ENCODE data around the gene DDN. TPM values are rescaled to one million over a fixed set of nuclear protein-coding genes. Genes with fewer than 3 reads are reported as not detected.

The DDN gene
- total and polyA plus RNA-seq, 2 donors: 0.09 to 0.18 TPM

DNA sequence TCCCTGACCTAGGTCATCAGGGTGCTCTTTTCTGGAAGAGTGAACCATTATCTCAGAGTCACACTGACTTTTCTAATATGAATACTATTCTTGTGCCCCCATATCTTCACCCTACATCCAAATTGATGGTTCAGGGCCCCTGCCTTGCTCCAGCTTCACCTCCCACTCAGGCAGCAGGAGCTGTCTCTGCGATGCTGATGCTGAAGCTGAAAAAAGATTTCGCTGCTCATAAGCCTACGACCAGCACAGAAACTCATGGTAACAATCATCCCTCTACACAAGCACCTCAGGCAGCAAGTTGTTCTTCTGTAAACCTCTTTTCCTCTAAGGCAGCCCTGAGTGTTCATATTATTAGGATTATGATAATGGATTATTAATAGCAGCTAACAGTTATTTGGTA, 45.1 kb downstream of the DDN start:
- no peak for DNase-seq (ENCODE audit: low read depth in 6 of 9, low spot score in 9 of 9)
- Histone ChIP-seq H3K27me3 (ENCODE audit: control insufficient read depth in 2 of 2, insufficient read depth in 1 of 2, low read length in 1 of 2) (no peaks in the 10 kb centered on the region), H3K36me3 (ENCODE audit: control insufficient read depth in 2 of 2, insufficient read depth in 2 of 2, low read length in 1 of 2) (peaks cover 7 to 20% of the 10 kb centered on the region in 2 donors), H3K9me3 (ENCODE audit: control insufficient read depth in 2 of 2, insufficient read depth in 1 of 2, low read length in 1 of 2) (no peaks in the 10 kb centered on the region), H3K27ac (ENCODE audit: low read depth in 1 of 2, low read length in 1 of 2) (no peak overlapping the region), H3K4me1 (ENCODE audit: control insufficient read depth in 2 of 2, insufficient read depth in 2 of 2, low read length in 2 of 2) (peaks cover 17 to 25% of the 10 kb centered on the region in 2 donors), H3K4me3 (ENCODE audit: low read length in 2 of 2) (no peak overlapping the region)
- 99% methylated on average over 3 of the region's 3 CpGs for WGBS

DNA sequence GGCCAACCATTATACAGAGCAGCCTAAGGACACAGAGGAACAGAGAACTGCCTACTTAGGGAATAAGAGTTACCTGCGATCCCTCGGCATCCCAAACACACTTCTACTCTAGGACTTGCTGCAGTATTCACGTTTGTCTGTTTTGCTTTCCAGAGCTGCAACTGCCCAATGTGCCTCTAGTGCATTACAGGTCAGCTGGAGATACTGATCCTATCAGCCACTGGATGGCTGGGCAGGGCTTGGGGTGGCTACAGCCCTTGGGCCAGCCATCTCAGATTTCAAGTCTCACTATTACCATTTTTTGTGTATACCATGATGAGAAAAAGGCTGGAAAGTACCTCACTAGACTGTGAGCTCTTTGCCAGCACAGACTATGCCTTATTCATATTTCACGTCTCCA, 46.5 kb downstream of the DDN start:
- Histone ChIP-seq H3K9me3 (ENCODE audit: control insufficient read depth in 2 of 2, insufficient read depth in 1 of 2, low read length in 1 of 2) (no peaks in the 10 kb centered on the region), H3K36me3 (ENCODE audit: control insufficient read depth in 2 of 2, insufficient read depth in 2 of 2, low read length in 1 of 2) (peaks cover 11 to 20% of the 10 kb centered on the region in 2 donors), H3K4me1 (ENCODE audit: control insufficient read depth in 2 of 2, insufficient read depth in 2 of 2, low read length in 2 of 2) (peaks cover 13 to 18% of the 10 kb centered on the region in 2 donors), H3K27me3 (ENCODE audit: control insufficient read depth in 2 of 2, insufficient read depth in 1 of 2, low read length in 1 of 2) (no peaks in the 10 kb centered on the region), H3K4me3 (ENCODE audit: low read length in 2 of 2) (no peak overlapping the region), H3K27ac (ENCODE audit: low read depth in 1 of 2, low read length in 1 of 2) (no peak overlapping the region)
- DNase-seq (ENCODE audit: low read depth in 6 of 9, low spot score in 9 of 9): no peak
- WGBS: 94% methylated on average over 4 of the region's 4 CpGs

DNA sequence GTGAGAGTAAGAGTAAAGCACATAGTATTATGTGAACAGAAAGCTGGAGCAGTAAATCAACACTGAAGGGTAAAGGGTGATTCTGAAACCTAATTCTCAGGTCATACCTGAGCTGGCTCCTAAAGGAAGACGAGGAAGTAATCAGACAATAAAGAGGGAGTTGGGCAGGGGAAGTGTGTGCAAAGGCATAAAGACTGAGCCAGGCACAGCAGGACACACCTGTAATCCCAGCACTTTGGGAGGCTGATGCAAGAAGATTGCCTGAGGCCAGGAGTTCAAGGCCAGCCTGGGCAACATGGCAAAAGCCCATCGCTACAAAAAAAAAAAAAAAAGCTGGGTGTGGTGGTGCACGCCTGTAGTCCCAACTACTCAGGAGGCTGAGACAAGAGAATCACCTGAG, 51.4 kb downstream of the DDN start:
- 98% methylated on average over 3 of the region's 3 CpGs for WGBS
- no peak for DNase-seq (ENCODE audit: low read depth in 6 of 9, low spot score in 9 of 9)
- Histone ChIP-seq H3K9me3 (ENCODE audit: control insufficient read depth in 2 of 2, insufficient read depth in 1 of 2, low read length in 1 of 2) (no peaks in the 10 kb centered on the region), H3K36me3 (ENCODE audit: control insufficient read depth in 2 of 2, insufficient read depth in 2 of 2, low read length in 1 of 2) (peaks cover 11 to 14% of the 10 kb centered on the region in 2 donors), H3K4me1 (ENCODE audit: control insufficient read depth in 2 of 2, insufficient read depth in 2 of 2, low read length in 2 of 2) (no peaks in the 10 kb centered on the region), H3K27ac (ENCODE audit: low read depth in 1 of 2, low read length in 1 of 2) (no peak overlapping the region), H3K4me3 (ENCODE audit: low read length in 2 of 2) (no peak overlapping the region), H3K27me3 (ENCODE audit: control insufficient read depth in 2 of 2, insufficient read depth in 1 of 2, low read length in 1 of 2) (no peaks in the 10 kb centered on the region)

DNA sequence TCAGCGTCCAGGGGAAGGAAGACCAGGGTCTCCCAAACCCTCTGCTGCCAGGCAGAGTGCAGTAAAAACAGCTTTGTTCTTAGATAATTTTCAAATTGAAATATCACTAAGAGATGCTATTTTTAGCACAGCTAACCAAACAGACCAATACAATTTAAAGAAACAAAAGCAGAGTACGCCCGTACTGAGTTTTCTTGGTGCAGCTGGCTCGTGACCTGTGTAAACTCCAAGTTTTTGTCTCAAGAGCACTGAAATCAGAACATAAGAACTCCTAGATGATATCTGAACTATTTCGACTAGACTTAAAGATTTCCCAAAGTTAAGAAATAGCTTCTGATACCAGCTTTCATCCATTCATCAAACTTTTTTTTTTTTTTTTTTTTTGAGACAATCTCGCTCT, 52.2 kb downstream of the DDN start:
- no peak for DNase-seq (ENCODE audit: low read depth in 6 of 9, low spot score in 9 of 9)
- H3K9me3 ChIP-seq (ENCODE audit: control insufficient read depth in 2 of 2, insufficient read depth in 1 of 2, low read length in 1 of 2): no peaks in the 10 kb centered on the region
- H3K4me1 ChIP-seq (ENCODE audit: control insufficient read depth in 2 of 2, insufficient read depth in 2 of 2, low read length in 2 of 2): no peaks in the 10 kb centered on the region
- H3K36me3 ChIP-seq (ENCODE audit: control insufficient read depth in 2 of 2, insufficient read depth in 2 of 2, low read length in 1 of 2): peaks cover 8 to 13% of the 10 kb centered on the region in 2 donors
- no peaks in the 10 kb centered on the region for H3K27me3 ChIP-seq (ENCODE audit: control insufficient read depth in 2 of 2, insufficient read depth in 1 of 2, low read length in 1 of 2)
- 96% methylated on average over 6 of the region's 6 CpGs for WGBS
- no peak overlapping the region for H3K27ac ChIP-seq (ENCODE audit: low read depth in 1 of 2, low read length in 1 of 2)
- H3K4me3 ChIP-seq (ENCODE audit: low read length in 2 of 2): no peak overlapping the region

DNA sequence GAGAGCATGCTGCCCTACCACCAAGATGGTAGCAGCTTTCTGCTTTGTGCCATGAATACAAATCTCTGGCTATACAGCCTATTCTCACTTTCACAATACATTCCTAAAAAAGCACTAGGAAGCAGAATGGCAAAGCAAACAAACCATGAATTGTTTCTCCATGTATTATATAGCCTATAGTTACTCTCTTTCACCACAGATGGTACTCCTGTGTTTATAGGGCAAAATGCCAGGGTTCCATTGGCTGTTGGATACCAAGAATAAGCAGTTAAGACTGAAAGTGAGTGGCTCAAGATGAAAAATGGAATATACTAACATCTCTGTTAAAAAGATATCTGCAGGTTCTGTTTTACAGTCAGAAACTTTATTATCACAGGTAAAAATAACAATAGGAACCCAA, 53.0 kb downstream of the DDN start:
- Histone ChIP-seq H3K27me3 (ENCODE audit: control insufficient read depth in 2 of 2, insufficient read depth in 1 of 2, low read length in 1 of 2) (no peaks in the 10 kb centered on the region), H3K4me3 (ENCODE audit: low read length in 2 of 2) (no peak overlapping the region), H3K9me3 (ENCODE audit: control insufficient read depth in 2 of 2, insufficient read depth in 1 of 2, low read length in 1 of 2) (no peaks in the 10 kb centered on the region), H3K27ac (ENCODE audit: low read depth in 1 of 2, low read length in 1 of 2) (no peak overlapping the region), H3K36me3 (ENCODE audit: control insufficient read depth in 2 of 2, insufficient read depth in 2 of 2, low read length in 1 of 2) (peaks cover 14 to 18% of the 10 kb centered on the region in 2 donors), H3K4me1 (ENCODE audit: control insufficient read depth in 2 of 2, insufficient read depth in 2 of 2, low read length in 2 of 2) (no peaks in the 10 kb centered on the region)
- no peak for DNase-seq (ENCODE audit: low read depth in 6 of 9, low spot score in 9 of 9)

Other genes starting within 250 kb of the DDN start
- gene ADCY6, start 210.3 kb downstream of the DDN start, total RNA-seq: 2.6 TPM
- 6.1 TPM for gene ADCY6, start 210.3 kb downstream of the DDN start, polyA plus RNA-seq
- 8.3 TPM for gene CACNB3, start 180.9 kb downstream of the DDN start, total RNA-seq
- 10.4 TPM for gene CACNB3, start 180.9 kb downstream of the DDN start, polyA plus RNA-seq
- 96.6 TPM for gene DDX23, start 147.2 kb downstream of the DDN start, total RNA-seq
- 61.3 TPM for gene DDX23, start 147.2 kb downstream of the DDN start, polyA plus RNA-seq
- 1.1 TPM for gene RND1, start 133.5 kb downstream of the DDN start, total RNA-seq
- 1.8 TPM for gene RND1, start 133.5 kb downstream of the DDN start, polyA plus RNA-seq
- gene FKBP11, start 73.9 kb downstream of the DDN start, total RNA-seq: 8.3 TPM
- gene FKBP11, start 73.9 kb downstream of the DDN start, polyA plus RNA-seq: 36.7 TPM
- 48.1 TPM for gene ARF3, start 41.9 kb downstream of the DDN start, total RNA-seq
- 70.6 TPM for gene ARF3, start 41.9 kb downstream of the DDN start, polyA plus RNA-seq
- gene WNT10B, start 27.6 kb downstream of the DDN start, total RNA-seq: 3.4 TPM
- gene WNT10B, start 27.6 kb downstream of the DDN start, polyA plus RNA-seq: 14.1 TPM
- gene WNT1, start 21.1 kb downstream of the DDN start, total RNA-seq: not detected
- 0.05 TPM for gene WNT1, start 21.1 kb downstream of the DDN start, polyA plus RNA-seq
- 65.3 TPM for gene PRKAG1, start 19.4 kb upstream of the DDN start, total RNA-seq
- 58.5 TPM for gene PRKAG1, start 19.4 kb upstream of the DDN start, polyA plus RNA-seq
- 13.3 TPM for gene KMT2D, start 61.4 kb upstream of the DDN start, total RNA-seq
- gene KMT2D, start 61.4 kb upstream of the DDN start, polyA plus RNA-seq: 37.4 TPM
- 3.2 TPM for gene RHEBL1, start 70.6 kb upstream of the DDN start, total RNA-seq
- 1.6 TPM for gene RHEBL1, start 70.6 kb upstream of the DDN start, polyA plus RNA-seq
- 0.09 TPM for gene DHH, start 95.4 kb upstream of the DDN start, total RNA-seq
- gene DHH, start 95.4 kb upstream of the DDN start, polyA plus RNA-seq: 0.21 TPM
- gene LMBR1L, start 111.5 kb upstream of the DDN start, total RNA-seq: 35.1 TPM
- gene LMBR1L, start 111.5 kb upstream of the DDN start, polyA plus RNA-seq: 112 TPM
- gene TUBA1B, start 132.0 kb upstream of the DDN start, total RNA-seq: 2,059 TPM
- 285 TPM for gene TUBA1B, start 132.0 kb upstream of the DDN start, polyA plus RNA-seq
- 276 TPM for gene TUBA1A, start 189.7 kb upstream of the DDN start, total RNA-seq
- 111 TPM for gene TUBA1A, start 189.7 kb upstream of the DDN start, polyA plus RNA-seq